HG03108 (cell line): ENCODE results near the gene MKI67.

Experiments used
- ATAC-seq: cut with Tn5 transposase; IDR thresholded peaks from one replicate; pipeline ENCODE4 v1.9.1; 2021; ENCODE audit warnings: moderate library complexity; ENCODE audit not compliant: unreplicated experiment

MKI67 gene

GRCh38 chr10:128086003-128086863 is 40.0 kb downstream of the MKI67 start:
- no peak for ATAC-seq

GRCh38 chr10:128084991-128085390 is 41.2 kb downstream of the MKI67 start:
- no peak for ATAC-seq

GRCh38 chr10:128084364-128084763 is 41.9 kb downstream of the MKI67 start:
- ATAC-seq: no peak

GRCh38 chr10:128083191-128083895 is 42.9 kb downstream of the MKI67 start:
- no peak for ATAC-seq

- no peak for ATAC-seq
These were observed 44.5 kb downstream of the MKI67 start for GRCh38 chr10:128081720-128082119.

- no peak for ATAC-seq
These were observed 45.0 kb downstream of the MKI67 start for GRCh38 chr10:128081222-128081621.

- ATAC-seq: no peak
These were observed 45.6 kb downstream of the MKI67 start for GRCh38 chr10:128080641-128081040.

- no peak for ATAC-seq
These were observed 46.0 kb downstream of the MKI67 start for GRCh38 chr10:128080231-128080630.

GRCh38 chr10:128078136-128078969 is 47.9 kb downstream of the MKI67 start:
- no peak for ATAC-seq

GRCh38 chr10:128077155-128077875 is 48.9 kb downstream of the MKI67 start:
- ATAC-seq: no peak

GRCh38 chr10:128074589-128074988 is 51.6 kb downstream of the MKI67 start:
- no peak for ATAC-seq

GRCh38 chr10:128073890-128074289 is 52.3 kb downstream of the MKI67 start:
- no peak for ATAC-seq

- no peak for ATAC-seq
These were observed 53.1 kb downstream of the MKI67 start for GRCh38 chr10:128072941-128073645.

- no peak for ATAC-seq
These were observed 54.2 kb downstream of the MKI67 start for GRCh38 chr10:128072046-128072445.

GRCh38 chr10:128071417-128071782 is 54.8 kb downstream of the MKI67 start:
- no peak for ATAC-seq

GRCh38 chr10:128070721-128071416 is 55.4 kb downstream of the MKI67 start:
- no peak for ATAC-seq

- ATAC-seq: no peak
These were observed 56.1 kb downstream of the MKI67 start for GRCh38 chr10:128070161-128070560.

- ATAC-seq: no peak
These were observed 56.7 kb downstream of the MKI67 start for GRCh38 chr10:128069351-128070051.
